Skeletal muscle satellite cell (primary cell): ENCODE results near the gene CDCA8. TPM values are rescaled to one million over a fixed set of nuclear protein-coding genes. Genes with fewer than 3 reads are reported as not detected.

Experiments used
- H3K27me3 ChIP-seq: 2 replicates; pipeline ENCODE4 v1.7.0; 2013; ENCODE audit warnings: low read length; ENCODE audit not compliant: control insufficient read depth, insufficient read depth
- H3K36me3 ChIP-seq: 2 replicates; pipeline ENCODE4 v1.7.0; 2013; ENCODE audit warnings: mild to moderate bottlenecking, control low read depth, low read length; ENCODE audit not compliant: insufficient read depth
- H3K4me1 ChIP-seq: 2 replicates; pipeline ENCODE4 v1.7.0; 2013; ENCODE audit warnings: low read length; ENCODE audit not compliant: control insufficient read depth, insufficient read depth
- H3K4me2 ChIP-seq: 2 replicates; pipeline ENCODE4 v1.7.0; 2013; ENCODE audit warnings: mild to moderate bottlenecking, low read length
- H3K4me3 ChIP-seq: 2 replicates; pipeline ENCODE4 v1.7.0; 2013; ENCODE audit warnings: low read length
- H3K9ac ChIP-seq: 2 replicates; pipeline ENCODE4 v1.7.0; 2013; ENCODE audit warnings: mild to moderate bottlenecking, low read depth, low read length, moderate library complexity
- H3K9me3 ChIP-seq: replicated peaks from 2 replicates; pipeline ENCODE4 v1.7.0; 2013; ENCODE audit warnings: mild to moderate bottlenecking, control low read depth, low read length
- small RNA-seq: library from RNA; depleted of rRNA; stranded (forward); fragments of <200 nt; gene quantifications from one replicate; pipeline ENCODE3, GENCODE V24; 2012

Gene CDCA8

GRCh38 chr1:37748565-37748964 lies 56.2 kb downstream of the CDCA8 start:
- peaks cover 12% of the 10 kb centered on the region for H3K27me3 ChIP-seq

GRCh38 chr1:37752213-37752582 lies 59.9 kb downstream of the CDCA8 start:
- H3K27me3 ChIP-seq: peaks cover 42% of the 10 kb centered on the region
- H3K4me2 ChIP-seq: no peak overlapping the region
- H3K4me3 ChIP-seq: no peak overlapping the region
- no peaks in the 10 kb centered on the region for H3K4me1 ChIP-seq
- no peaks in the 10 kb centered on the region for H3K9me3 ChIP-seq
- no peak overlapping the region for H3K9ac ChIP-seq
- no peaks in the 10 kb centered on the region for H3K36me3 ChIP-seq

More at GRCh38 chr1:37748565-37748964, 56.2 kb downstream of the CDCA8 start:
- no peaks in the 10 kb centered on the region for H3K9me3 ChIP-seq
- H3K4me2 ChIP-seq: no peak overlapping the region
- no peaks in the 10 kb centered on the region for H3K4me1 ChIP-seq
- no peak overlapping the region for H3K4me3 ChIP-seq
- no peaks in the 10 kb centered on the region for H3K36me3 ChIP-seq
- no peak overlapping the region for H3K9ac ChIP-seq

- peaks cover 46% of the 10 kb centered on the region for H3K27me3 ChIP-seq
Measured at GRCh38 chr1:37752583-37753471, 60.5 kb downstream of the CDCA8 start.

GRCh38 chr1:37753473-37754321 lies 61.4 kb downstream of the CDCA8 start:
- H3K36me3 ChIP-seq: no peaks in the 10 kb centered on the region
- no peaks in the 10 kb centered on the region for H3K9me3 ChIP-seq
- no peak overlapping the region for H3K4me3 ChIP-seq
- no peak overlapping the region for H3K9ac ChIP-seq
- H3K4me2 ChIP-seq: no peak overlapping the region
- peaks cover 52% of the 10 kb centered on the region for H3K27me3 ChIP-seq
- H3K4me1 ChIP-seq: no peaks in the 10 kb centered on the region

More at GRCh38 chr1:37752583-37753471, 60.5 kb downstream of the CDCA8 start:
- no peak overlapping the region for H3K9ac ChIP-seq
- H3K4me3 ChIP-seq: peak overlapping the region; percentile 34
- H3K9me3 ChIP-seq: no peaks in the 10 kb centered on the region
- no peaks in the 10 kb centered on the region for H3K4me1 ChIP-seq
- no peaks in the 10 kb centered on the region for H3K36me3 ChIP-seq
- H3K4me2 ChIP-seq: peak overlapping the region; percentile 74

- no peak overlapping the region for H3K9ac ChIP-seq
- no peak overlapping the region for H3K4me2 ChIP-seq
- no peaks in the 10 kb centered on the region for H3K36me3 ChIP-seq
- peaks cover 59% of the 10 kb centered on the region for H3K27me3 ChIP-seq
- H3K4me3 ChIP-seq: no peak overlapping the region
- H3K4me1 ChIP-seq: no peaks in the 10 kb centered on the region
- no peaks in the 10 kb centered on the region for H3K9me3 ChIP-seq
Measured at GRCh38 chr1:37755290-37755689, 63.0 kb downstream of the CDCA8 start.

GRCh38 chr1:37755951-37756560 lies 63.7 kb downstream of the CDCA8 start:
- Histone ChIP-seq H3K9me3 (no peaks in the 10 kb centered on the region), H3K4me3 (no peak overlapping the region), H3K27me3 (peaks cover 62% of the 10 kb centered on the region), H3K9ac (no peak overlapping the region), H3K36me3 (no peaks in the 10 kb centered on the region), H3K4me2 (no peak overlapping the region), H3K4me1 (no peaks in the 10 kb centered on the region)

Small RNA genes within 50 kb of the gene (small RNA-seq; reads per million reads assigned to genes)
- gene RF00019: not detected
